Activated CD4-positive, alpha-beta T cell treated with anti-CD3 and anti-CD28 coated beads, Interleukin-2, Interleukin-6, amounts not matched to agents 100 ng/mL and 50 ng/mL, durations not matched to agents 16 hours and 8 hours (primary cell): ENCODE data around the gene RETREG1.
"Not testable (repeated sequence)": the region's sequence is repeated elsewhere in the genome, so short reads cannot be mapped to it uniquely, and the experiment has no call there.

ENCODE experiments used
- DNase-seq: peaks from one replicate; pipeline ENCODE4 v3.0.0-alpha.2; 2020

Gene RETREG1

GRCh38 chr5:16615741-16616535 lies 859 bp downstream of the RETREG1 start:
- no peak for DNase-seq

DNA sequence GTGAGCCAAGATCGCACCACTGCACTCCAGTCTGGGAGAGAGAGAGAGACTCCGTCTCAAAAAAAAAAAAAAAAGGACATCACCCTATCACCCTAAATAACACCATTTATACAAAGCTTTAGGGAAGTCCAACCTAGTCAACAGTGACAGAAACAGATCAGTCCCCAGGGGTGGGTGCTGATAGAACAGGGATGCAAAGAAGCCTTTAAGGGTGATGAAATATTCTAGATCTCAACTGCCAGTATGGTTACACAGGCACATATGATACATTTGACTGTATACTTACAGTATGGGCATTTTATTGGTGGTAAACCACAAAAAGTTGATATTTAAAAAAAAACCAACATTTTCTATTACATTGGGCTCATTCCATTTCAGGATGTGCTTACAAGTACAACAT lies 4.8 kb downstream of the RETREG1 start:
- no peak for DNase-seq

GRCh38 chr5:16610896-16611295 lies 5.9 kb downstream of the RETREG1 start:
- not testable (repeated sequence) for DNase-seq

GRCh38 chr5:16609412-16609811 lies 7.4 kb downstream of the RETREG1 start:
- DNase-seq, result no peak

DNA sequence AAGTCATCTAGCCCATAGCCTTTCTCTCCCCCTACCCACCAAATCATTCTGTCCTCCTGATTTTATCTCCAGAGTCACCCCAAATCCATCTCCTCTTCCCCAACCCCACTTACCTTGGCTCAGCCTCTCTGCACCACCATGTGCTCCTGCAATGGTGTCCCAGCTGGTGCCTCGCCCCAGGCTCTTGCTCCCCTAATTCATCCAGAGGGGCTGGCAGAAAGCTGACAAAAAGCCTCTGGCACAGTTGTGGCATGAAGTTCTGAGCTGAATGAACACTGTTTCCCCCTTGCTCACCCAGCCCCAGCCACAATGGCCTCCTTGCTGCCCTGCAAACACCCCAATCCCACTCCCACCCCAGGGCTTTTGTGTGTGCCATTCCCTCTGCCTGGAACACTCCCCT lies 10.2 kb downstream of the RETREG1 start:
- no peak for DNase-seq

DNA sequence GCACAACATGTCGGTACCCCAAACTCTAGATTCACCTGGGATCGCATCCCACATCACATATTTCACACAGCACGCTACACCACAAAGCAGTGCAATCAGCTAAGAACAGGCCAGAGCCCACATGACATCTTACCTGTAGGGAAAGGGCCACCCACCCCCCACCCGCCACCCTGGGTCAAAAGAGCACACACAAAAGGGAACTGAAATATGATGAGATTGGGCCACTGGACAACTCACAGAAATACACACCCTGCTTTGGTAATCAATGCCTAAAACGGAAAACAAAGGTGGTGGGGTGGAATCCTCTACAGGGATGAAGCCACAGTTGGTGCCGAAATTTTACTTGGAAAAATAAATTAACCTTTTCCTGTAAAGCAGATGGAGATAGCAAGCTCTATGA lies 13.1 kb downstream of the RETREG1 start:
- no peak for DNase-seq

GRCh38 chr5:16603295-16603694 lies 13.5 kb downstream of the RETREG1 start:
- DNase-seq, result no peak

DNA sequence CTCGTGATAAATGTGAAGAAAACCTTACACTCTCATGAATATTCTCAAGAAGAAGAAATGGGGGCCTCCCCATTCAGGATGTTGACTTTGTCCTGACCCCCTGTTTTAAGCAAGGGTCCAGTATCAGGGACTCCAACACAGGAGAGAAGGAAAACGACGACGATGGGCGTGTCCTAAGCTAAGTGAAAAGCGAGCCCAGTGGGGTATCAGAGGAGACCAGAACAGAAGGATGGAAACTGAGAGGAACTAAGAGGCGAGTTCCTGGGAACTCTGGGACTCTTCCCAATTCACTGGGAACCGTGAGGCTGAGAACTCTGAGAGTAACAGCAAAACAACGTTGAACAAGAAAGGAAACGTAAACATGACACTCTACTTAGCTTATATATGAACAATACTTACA lies 14.6 kb downstream of the RETREG1 start:
- DNase-seq, result no peak

DNA sequence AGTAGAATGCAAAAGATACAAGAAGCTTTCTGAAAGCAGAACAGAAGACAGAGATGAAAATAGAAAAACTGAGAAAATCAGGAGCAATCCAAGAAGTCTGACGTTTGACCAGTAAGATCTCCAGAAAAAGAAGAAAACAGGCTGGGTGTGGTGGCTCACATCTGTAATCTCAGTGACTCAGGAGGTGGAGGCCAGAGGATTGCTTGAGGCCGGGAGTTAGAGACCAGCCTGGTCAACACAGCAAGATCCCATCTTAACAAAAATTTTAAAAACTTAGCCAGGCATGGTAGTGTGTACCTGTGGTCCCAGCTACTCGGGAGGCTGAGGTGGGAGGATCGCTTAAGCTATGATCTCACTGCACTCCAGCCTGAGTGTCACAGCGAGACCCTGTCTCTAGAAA lies 15.9 kb downstream of the RETREG1 start:
- no peak for DNase-seq

DNA sequence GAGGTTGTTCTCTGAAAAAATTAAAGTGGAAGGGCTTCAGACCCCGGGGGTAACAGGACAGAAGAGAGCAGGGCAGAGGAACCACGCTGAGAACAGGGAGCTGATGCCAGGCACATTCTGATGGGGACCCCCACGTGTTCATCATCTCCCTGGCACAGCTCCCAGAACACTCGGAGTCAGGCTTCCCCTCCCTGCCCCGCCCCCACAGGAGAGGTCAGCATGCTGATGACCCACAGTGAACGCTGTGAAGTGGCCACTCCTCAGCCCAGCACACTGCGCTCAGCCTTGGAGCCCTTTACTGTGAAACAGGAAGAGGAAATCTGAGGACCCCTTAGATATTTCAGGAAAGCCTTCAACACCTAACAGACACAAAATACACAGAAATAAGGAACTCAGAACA lies 16.4 kb downstream of the RETREG1 start:
- no peak for DNase-seq

DNA sequence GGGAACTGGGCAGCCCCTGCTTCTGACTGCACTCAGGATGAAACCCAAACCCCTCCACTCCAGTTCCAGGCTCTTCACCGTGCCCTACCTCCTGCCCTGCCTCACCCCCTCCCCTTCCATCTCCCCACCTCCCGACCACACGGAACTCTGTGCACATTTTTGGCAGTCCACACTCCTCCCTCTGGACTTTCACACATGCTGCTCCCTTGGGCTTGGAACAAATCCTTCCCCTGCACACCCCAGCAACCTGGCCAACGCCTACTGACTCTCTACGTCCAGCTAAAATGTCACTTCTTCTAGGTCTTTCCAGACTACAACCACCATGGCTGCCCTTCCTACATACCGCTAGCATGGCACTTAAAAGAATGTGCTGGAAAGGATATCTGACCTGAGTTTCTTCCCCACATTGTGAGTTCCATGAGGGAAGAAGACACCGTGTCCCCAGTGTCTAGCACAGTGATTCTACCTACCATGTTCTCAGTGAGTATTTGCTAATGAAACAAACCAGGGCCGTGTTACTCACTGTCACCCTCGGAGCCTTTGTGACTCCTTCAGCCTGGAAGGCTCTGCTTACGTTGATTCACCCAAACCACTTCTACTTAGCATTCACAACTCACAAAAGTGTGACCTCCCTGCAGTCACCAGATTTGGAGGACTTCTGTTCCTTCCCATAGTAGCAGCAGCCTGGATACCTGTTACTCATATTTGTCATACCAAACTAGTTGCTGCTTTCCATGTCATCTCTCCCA lies 18.7 kb downstream of the RETREG1 start:
- DNase-seq, result no peak

DNA sequence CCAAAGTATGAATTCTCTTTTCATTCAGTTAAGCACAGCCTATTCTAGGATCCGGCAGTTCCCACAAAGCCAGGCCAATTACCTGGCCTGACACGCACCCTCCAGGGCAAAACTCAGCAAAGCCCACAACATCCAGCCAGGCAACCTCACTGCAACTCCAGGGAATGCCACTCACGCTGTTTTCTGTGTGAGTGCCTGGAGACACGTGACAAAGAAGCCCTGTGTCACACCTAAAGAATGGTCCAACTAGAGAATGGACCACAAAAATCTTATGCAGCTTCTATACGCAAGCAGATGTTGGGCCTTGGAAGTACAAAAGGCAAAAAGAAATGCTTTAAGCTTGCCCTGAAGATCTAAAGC lies 20.2 kb downstream of the RETREG1 start:
- no peak for DNase-seq

DNA sequence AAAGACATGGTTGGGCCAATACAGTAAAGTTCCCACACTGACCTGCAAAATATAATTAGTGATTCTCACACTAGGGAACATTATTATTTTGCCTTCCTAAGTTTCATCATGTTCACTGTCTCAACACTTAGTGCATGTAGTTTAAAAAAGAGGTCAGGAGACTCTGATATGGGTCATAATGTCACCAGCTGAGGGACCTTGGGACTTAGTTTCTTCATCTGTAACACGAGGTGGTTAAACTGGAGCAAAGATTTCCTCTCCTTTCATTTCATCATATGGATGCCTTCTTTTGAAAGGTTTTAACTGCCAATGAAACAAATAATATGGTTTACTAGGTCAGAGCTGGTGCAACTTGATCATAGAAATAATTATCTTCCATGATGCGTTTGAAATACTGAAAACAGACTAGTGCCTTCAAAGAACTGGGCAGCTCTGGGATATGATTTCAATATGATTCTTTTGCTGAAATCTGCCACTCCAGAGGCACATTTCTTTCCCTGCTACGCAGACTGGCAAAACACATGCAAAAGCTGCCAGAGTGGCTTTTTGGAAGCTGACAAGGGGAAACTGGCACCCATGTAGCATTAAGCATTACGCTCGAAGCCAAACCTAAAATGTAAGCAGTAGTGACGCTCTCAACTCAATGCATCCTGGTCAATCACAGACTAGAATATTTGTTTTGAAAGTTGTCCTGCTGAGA lies 20.8 kb downstream of the RETREG1 start:
- no peak for DNase-seq

- DNase-seq, result no peak
These were observed 23.2 kb downstream of the RETREG1 start for GRCh38 chr5:16593628-16594027.

GRCh38 chr5:16593013-16593412 lies 23.8 kb downstream of the RETREG1 start:
- no peak for DNase-seq

DNA sequence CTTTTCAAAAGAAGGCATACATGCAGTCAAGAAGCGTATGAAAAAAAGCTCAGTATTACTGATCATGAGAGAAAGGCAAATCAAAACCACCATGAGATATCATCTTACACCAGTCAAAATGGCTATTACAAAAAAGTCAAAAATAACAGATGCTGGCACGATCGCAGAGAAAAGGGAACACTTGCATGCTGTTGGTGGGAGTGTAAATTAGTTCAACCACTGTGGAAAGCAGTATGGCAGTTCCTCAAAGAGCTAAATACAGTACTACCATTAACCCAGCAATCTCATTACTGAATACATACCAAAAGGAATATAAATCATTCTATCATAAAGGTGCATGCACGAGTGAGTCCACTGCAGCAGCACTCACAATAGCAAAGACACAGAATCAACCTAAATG lies 24.5 kb downstream of the RETREG1 start:
- DNase-seq, result no peak

- DNase-seq, result no peak
These were observed 26.1 kb downstream of the RETREG1 start for GRCh38 chr5:16590685-16591084.

GRCh38 chr5:16589658-16590057 lies 27.1 kb downstream of the RETREG1 start:
- no peak for DNase-seq

DNA sequence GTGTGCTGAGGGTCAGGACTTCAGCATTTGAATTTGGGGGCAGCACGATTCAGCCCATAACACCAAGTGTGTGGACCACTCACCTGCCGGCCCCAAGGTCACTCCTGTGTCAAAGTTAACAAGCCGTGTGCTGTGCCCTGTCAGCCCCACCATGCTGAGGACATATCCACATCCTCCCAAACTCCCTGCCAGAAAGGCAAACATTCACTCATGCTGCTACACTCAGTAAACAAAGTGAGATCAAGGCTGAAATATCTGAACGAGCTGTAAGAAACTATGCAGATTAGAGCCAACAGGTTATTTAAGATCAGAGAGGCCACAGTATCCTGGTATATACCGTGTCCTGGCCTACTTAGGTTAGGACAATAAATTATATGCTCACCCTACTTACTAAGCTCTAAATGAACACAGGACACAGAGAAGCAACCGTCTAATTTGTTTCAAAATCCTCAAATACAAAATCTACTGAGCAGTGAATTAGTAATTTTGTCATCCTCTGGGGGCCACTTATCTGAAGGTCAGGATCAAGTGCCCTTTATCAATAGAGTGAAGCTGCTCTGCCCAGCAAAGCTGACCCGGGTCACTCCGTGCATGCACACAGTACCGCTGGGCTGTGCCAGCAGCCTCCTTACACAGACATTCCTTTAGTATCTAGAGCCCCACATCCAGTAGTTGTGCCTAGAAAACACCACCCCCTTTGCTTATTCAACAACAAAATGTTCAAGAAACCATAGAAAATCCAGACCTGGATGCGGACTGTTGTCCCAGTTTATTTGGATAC lies 28.2 kb downstream of the RETREG1 start:
- no peak for DNase-seq

- DNase-seq, result no peak
These were observed 30.2 kb downstream of the RETREG1 start for GRCh38 chr5:16586556-16586955.

DNA sequence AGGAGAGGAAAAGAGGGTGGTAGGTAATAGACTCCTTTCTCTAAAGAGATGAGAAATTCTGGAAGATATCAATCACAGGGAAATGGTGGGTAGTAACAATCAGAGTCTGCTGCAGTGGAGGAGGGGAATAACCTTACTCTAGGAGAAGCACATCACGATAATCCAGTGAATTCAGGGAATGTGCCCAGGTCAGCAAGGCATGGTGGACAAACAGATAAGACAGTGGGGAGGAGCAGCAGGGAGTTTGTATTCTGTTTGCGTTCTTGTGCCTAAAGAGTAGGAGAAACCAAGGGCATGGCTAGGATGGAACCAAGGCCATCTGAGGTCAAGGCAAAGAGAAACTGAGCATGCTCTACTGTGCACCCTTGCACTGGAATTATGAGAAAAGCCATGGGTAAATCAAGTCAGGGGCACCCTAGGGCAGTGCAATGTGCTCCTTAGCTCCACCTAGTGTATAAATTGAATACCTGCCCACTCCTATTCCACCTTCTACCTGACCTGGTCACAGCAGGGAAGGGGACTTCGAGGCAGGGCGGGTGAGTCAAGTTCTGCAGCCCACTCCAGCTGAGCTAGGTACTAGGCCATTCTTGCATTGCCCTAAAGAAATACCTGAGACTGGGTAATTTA lies 31.6 kb downstream of the RETREG1 start:
- DNase-seq, result peak; percentile 8

- DNase-seq, result no peak
These were observed 34.7 kb downstream of the RETREG1 start for GRCh38 chr5:16582081-16582480.

- no peak for DNase-seq
These were observed 36.4 kb downstream of the RETREG1 start for GRCh38 chr5:16580382-16580781.
